ENCODE measurements around the gene ST8SIA1.

- TF ChIP-seq CTCF (IDR thresholded peaks at IDR 0.05) (no peak), EP300 (IDR thresholded peaks at IDR 0.05) (no peak), POLR2A (IDR thresholded peaks at IDR 0.05; ENCODE audit: low read depth) (no peak)
Observed at GRCh38 chr12:22350886-22351285, 16.4 kb upstream of the ST8SIA1 start.

All from esophagus muscularis mucosa (tissue), 4 donors.